Skeletal muscle tissue (tissue), 4 donors: ENCODE results near the gene DLG4. TPM values are rescaled to one million over a fixed set of nuclear protein-coding genes. Genes with fewer than 3 reads are reported as not detected.
A peak's percentile ranks its signal among the peaks of the same experiment; 100 is the strongest.

Experiments
- H3K27ac ChIP-seq: one replicate; pipeline ENCODE4 v1.7.0; 2013; ENCODE audit warnings: mild to moderate bottlenecking, low read depth, low read length, inconsistent platforms
- H3K27me3 ChIP-seq, 3 donors: one replicate each; pipeline ENCODE4 v1.7.0; 2013; ENCODE audit warnings: low read length in 3 of 3; ENCODE audit not compliant: control insufficient read depth in 3 of 3, insufficient read depth in 3 of 3
- H3K36me3 ChIP-seq, 3 donors: one replicate each; pipeline ENCODE4 v1.7.0; 2013; ENCODE audit warnings: low read length in 3 of 3; ENCODE audit not compliant: control insufficient read depth in 3 of 3, insufficient read depth in 3 of 3
- H3K4me1 ChIP-seq, 3 donors: one replicate each; pipeline ENCODE4 v1.7.0; 2013; ENCODE audit warnings: low read length in 3 of 3, mild to moderate bottlenecking in 3 of 3; ENCODE audit not compliant: control insufficient read depth in 3 of 3, insufficient read depth in 3 of 3
- H3K4me3 ChIP-seq, 3 donors: one replicate each; pipeline ENCODE4 v1.7.0; 2013; ENCODE audit warnings: low read length in 3 of 3
- H3K9ac ChIP-seq, 3 donors: one replicate each; pipeline ENCODE4 v1.7.0; 2013; ENCODE audit warnings: low read length in 3 of 3, mild to moderate bottlenecking in 3 of 3, moderate library complexity in 2 of 3, low read depth in 1 of 3
- H3K9me3 ChIP-seq, 3 donors: one replicate each; pipeline ENCODE4 v1.7.0; 2013; ENCODE audit warnings: low read length in 3 of 3; ENCODE audit not compliant: control insufficient read depth in 3 of 3
- total RNA-seq: library from RNA; depleted of rRNA; stranded (reverse); fragments of >200 nt; gene quantifications from one replicate; pipeline ENCODE4 v1.2.3, GENCODE V29; 2014
- donor health status: Osteomylitis.

The DLG4 gene
- total RNA-seq: 7.3 TPM

- H3K9ac ChIP-seq: peak within 1 kb of the TSS; percentile 89 to 96 (median 92)
- peak within 1 kb of the TSS; percentile 95 for H3K27ac ChIP-seq
- peak within 1 kb of the TSS; percentile 78 to 92 (median 86) for H3K4me3 ChIP-seq
- H3K36me3 ChIP-seq: peaks cover 38 to 46% (median 41%) of the 10 kb centered on the region in 3 donors
- H3K27me3 ChIP-seq: no peaks in the 10 kb centered on the region
- H3K9me3 ChIP-seq: no peaks in the 10 kb centered on the region
- H3K4me1 ChIP-seq: peaks cover 79 to 81% (median 80%) of the 10 kb centered on the region in 3 donors
Observed at GRCh38 chr17:7219812-7220592, at the start of gene DLG4, which contains the start of gene ACADVL. Gene DLG4, minus strand, starts transcription at chr17:7219836. Gene ACADVL, plus strand, starts transcription at chr17:7219938. Its CDS starts 47 bp downstream, at chr17:7219985.

- no peak overlapping the region for H3K27ac ChIP-seq
- peaks cover 8 to 16% (median 10%) of the 10 kb centered on the region in 3 donors for H3K4me1 ChIP-seq
- no peaks in the 10 kb centered on the region for H3K36me3 ChIP-seq
- no peak overlapping the region for H3K9ac ChIP-seq
- H3K27me3 ChIP-seq: peaks cover 15 to 24% (median 20%) of the 10 kb centered on the region in 3 donors
- no peak overlapping the region for H3K4me3 ChIP-seq
- no peaks in the 10 kb centered on the region for H3K9me3 ChIP-seq
Observed at GRCh38 chr17:7266784-7267183, 47.1 kb upstream of the DLG4 start.

DNA sequence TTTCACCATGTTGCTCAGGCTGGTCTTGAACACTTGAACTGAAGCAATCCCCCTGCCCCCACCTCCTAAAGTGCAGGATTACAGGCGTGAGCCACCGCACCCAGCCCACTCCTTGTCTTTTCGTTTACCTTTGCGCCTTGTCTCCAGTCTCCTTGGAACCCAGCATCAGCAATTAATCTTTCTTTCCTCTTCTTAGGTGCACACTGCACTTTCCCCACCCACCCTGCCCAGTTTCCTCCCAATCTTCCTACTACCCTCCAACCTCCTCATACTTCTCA, 44.1 kb upstream of the DLG4 start:
- H3K27ac ChIP-seq: no peak overlapping the region
- H3K36me3 ChIP-seq: peaks cover 8 to 10% (median 9%) of the 10 kb centered on the region in 3 donors
- peaks cover 25 to 40% (median 37%) of the 10 kb centered on the region in 3 donors for H3K27me3 ChIP-seq
- H3K4me3 ChIP-seq: no peak overlapping the region
- H3K9ac ChIP-seq: no peak overlapping the region
- peaks cover 13 to 26% (median 20%) of the 10 kb centered on the region in 3 donors for H3K4me1 ChIP-seq
- no peaks in the 10 kb centered on the region for H3K9me3 ChIP-seq

GRCh38 chr17:7262935-7263800, 43.5 kb upstream of the DLG4 start:
- H3K27me3 ChIP-seq: peaks cover 25 to 40% (median 37%) of the 10 kb centered on the region in 3 donors

GRCh38 chr17:7262192-7262934, 42.7 kb upstream of the DLG4 start, which contains the start of gene CLDN7:
Gene CLDN7, minus strand, starts transcription at chr17:7262478. Its CDS starts 435 bp downstream, at chr17:7262043.
- no peak within 1 kb of the TSS for H3K27ac ChIP-seq
- peaks cover 13 to 26% (median 20%) of the 10 kb centered on the region in 3 donors for H3K4me1 ChIP-seq

More at GRCh38 chr17:7262935-7263800, 43.5 kb upstream of the DLG4 start:
- H3K4me1 ChIP-seq: peaks cover 13 to 26% (median 20%) of the 10 kb centered on the region in 3 donors
- peaks cover 13 to 15% (median 14%) of the 10 kb centered on the region in 3 donors for H3K36me3 ChIP-seq
- no peak overlapping the region for H3K27ac ChIP-seq
- H3K9ac ChIP-seq: no peak overlapping the region
- peak overlapping the region in 2 of 3 donors; percentile 45 to 54 for H3K4me3 ChIP-seq
- no peaks in the 10 kb centered on the region for H3K9me3 ChIP-seq

GRCh38 chr17:7261379-7262191, 41.9 kb upstream of the DLG4 start:
- Histone ChIP-seq H3K4me3 (peak overlapping the region; percentile 36 to 56 (median 54)), H3K36me3 (peaks cover 22 to 27% (median 25%) of the 10 kb centered on the region in 3 donors), H3K27ac (no peak overlapping the region), H3K9ac (peak overlapping the region; percentile 43 to 71 (median 59)), H3K27me3 (peaks cover 25 to 40% (median 37%) of the 10 kb centered on the region in 3 donors), H3K9me3 (no peaks in the 10 kb centered on the region), H3K4me1 (peaks cover 13 to 26% (median 20%) of the 10 kb centered on the region in 3 donors)

More at GRCh38 chr17:7262192-7262934, 42.7 kb upstream of the DLG4 start, which contains the start of gene CLDN7:
- no peaks in the 10 kb centered on the region for H3K9me3 ChIP-seq
- peak within 1 kb of the TSS; percentile 36 to 56 (median 45) for H3K4me3 ChIP-seq
- H3K27me3 ChIP-seq: peaks cover 25 to 40% (median 37%) of the 10 kb centered on the region in 3 donors
- peak within 1 kb of the TSS in 2 of 3 donors; percentile 59 to 71 for H3K9ac ChIP-seq
- H3K36me3 ChIP-seq: peaks cover 15 to 21% (median 17%) of the 10 kb centered on the region in 3 donors

DNA sequence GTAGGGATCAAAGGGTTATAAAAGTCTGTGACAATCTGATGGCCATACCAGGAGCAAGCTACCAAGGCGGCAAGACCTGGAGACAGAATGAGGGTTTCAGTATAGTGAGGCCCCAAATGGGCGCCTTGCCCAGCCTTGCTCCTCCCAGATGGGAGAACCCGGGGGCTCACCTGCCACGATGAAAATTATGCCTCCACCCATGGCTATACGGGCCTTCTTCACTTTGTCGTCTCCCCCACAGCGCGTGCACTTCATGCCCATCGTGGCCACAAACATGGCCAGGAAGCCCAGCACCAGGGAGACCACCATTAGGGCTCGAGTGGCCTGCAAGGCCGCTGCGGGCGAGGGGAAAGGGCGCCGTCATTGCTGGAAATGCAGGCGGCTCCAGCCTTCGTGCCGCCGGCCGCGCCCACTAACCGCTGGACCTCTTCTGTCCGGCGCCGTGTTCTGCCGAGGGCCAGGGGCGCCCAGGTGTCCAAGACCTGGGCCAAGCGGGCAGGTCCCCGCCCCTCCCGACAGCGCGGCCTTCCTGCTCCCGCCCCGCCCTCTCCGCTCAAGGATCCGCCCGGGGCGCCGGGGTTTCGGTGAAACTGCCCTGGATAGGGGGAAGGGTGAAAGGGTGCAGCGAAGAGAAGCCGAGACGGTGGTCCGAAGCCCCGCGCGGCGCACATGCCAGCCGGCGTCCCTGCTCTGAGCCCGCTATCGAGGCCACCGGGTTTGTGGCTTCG, 41.2 kb upstream of the DLG4 start:
- H3K9me3 ChIP-seq: no peaks in the 10 kb centered on the region
- H3K27me3 ChIP-seq: peaks cover 25 to 40% (median 37%) of the 10 kb centered on the region in 3 donors
- H3K9ac ChIP-seq: peak overlapping the region; percentile 57 to 71 (median 59)
- H3K4me1 ChIP-seq: peaks cover 13 to 26% (median 20%) of the 10 kb centered on the region in 3 donors
- no peak overlapping the region for H3K27ac ChIP-seq
- peak overlapping the region; percentile 36 to 56 (median 54) for H3K4me3 ChIP-seq
- H3K36me3 ChIP-seq: peaks cover 26 to 34% (median 29%) of the 10 kb centered on the region in 3 donors

GRCh38 chr17:7260151-7260550, 40.5 kb upstream of the DLG4 start:
- Histone ChIP-seq H3K27ac (no peak overlapping the region), H3K36me3 (peaks cover 26 to 34% (median 32%) of the 10 kb centered on the region in 3 donors), H3K27me3 (peaks cover 25 to 40% (median 37%) of the 10 kb centered on the region in 3 donors), H3K9ac (peak overlapping the region in 1 of 3 donors; percentile 71), H3K9me3 (no peaks in the 10 kb centered on the region), H3K4me1 (peaks cover 13 to 26% (median 20%) of the 10 kb centered on the region in 3 donors), H3K4me3 (no peak overlapping the region)
